H9 (cell line): ENCODE results near the gene SATB2. TPM values are rescaled to one million over a fixed set of nuclear protein-coding genes. Genes with fewer than 3 reads are reported as not detected.

ENCODE experiments used
- DNase-seq: peaks from one replicate; pipeline ENCODE4 v3.0.0-alpha.2; 2017
- H2AFZ ChIP-seq: one replicate; pipeline ENCODE4 v1.6.1; 2013; ENCODE audit warnings: mild to moderate bottlenecking, low read length, control low read depth, moderate library complexity
- H2AK5ac ChIP-seq: 2 replicates; pipeline ENCODE4 v1.6.1; 2013; ENCODE audit warnings: low read length, control low read depth, mixed read lengths; ENCODE audit not compliant: insufficient read length
- H2BK120ac ChIP-seq: one replicate; pipeline ENCODE4 v1.6.1; 2013; ENCODE audit warnings: low read depth, mild to moderate bottlenecking, low read length, control low read depth, inconsistent platforms; ENCODE audit not compliant: poor library complexity, severe bottlenecking
- H2BK12ac ChIP-seq: 2 replicates; pipeline ENCODE4 v1.6.1; 2013; ENCODE audit warnings: low read length, control low read depth, mixed read lengths, low read depth; ENCODE audit not compliant: insufficient read length
- H2BK15ac ChIP-seq: 2 replicates; pipeline ENCODE4 v1.6.1; 2013; ENCODE audit warnings: low read depth, low read length, control low read depth
- H2BK20ac ChIP-seq: one replicate; pipeline ENCODE4 v1.6.1; 2013; ENCODE audit warnings: low read depth, mild to moderate bottlenecking, low read length, control low read depth, inconsistent platforms; ENCODE audit not compliant: poor library complexity, severe bottlenecking
- H2BK5ac ChIP-seq: 2 replicates; pipeline ENCODE4 v1.6.1; 2013; ENCODE audit warnings: low read length, control low read depth, mixed read lengths; ENCODE audit not compliant: insufficient read length
- H3K14ac ChIP-seq: 2 replicates; pipeline ENCODE4 v1.6.1; 2013; ENCODE audit warnings: low read length, control low read depth; ENCODE audit not compliant: insufficient read depth
- H3K18ac ChIP-seq: 2 replicates; pipeline ENCODE4 v1.6.1; 2013; ENCODE audit warnings: low read depth, mild to moderate bottlenecking, mixed read lengths, low read length, control low read depth; ENCODE audit not compliant: insufficient read length
- H3K23ac ChIP-seq: 2 replicates; pipeline ENCODE4 v1.6.1; 2013; ENCODE audit warnings: low read length, control low read depth, mixed read lengths, low read depth; ENCODE audit not compliant: insufficient read length
- H3K23me2 ChIP-seq: 2 replicates; pipeline ENCODE4 v1.6.1; 2013; ENCODE audit warnings: low read depth, mild to moderate bottlenecking, mixed read lengths, low read length, control low read depth; ENCODE audit not compliant: insufficient read length, poor library complexity, severe bottlenecking
- H3K27ac ChIP-seq: 2 replicates; pipeline ENCODE4 v1.5.1; 2013; ENCODE audit warnings: low read length, control low read depth, mixed read lengths, low read depth; ENCODE audit not compliant: insufficient read length
- H3K27me3 ChIP-seq: 2 replicates; pipeline ENCODE4 v1.6.1; 2013; ENCODE audit warnings: low read length, control low read depth, inconsistent platforms; ENCODE audit not compliant: insufficient read depth
- H3K4ac ChIP-seq: 2 replicates; pipeline ENCODE4 v1.6.1; 2013; ENCODE audit warnings: low read depth, mild to moderate bottlenecking, control low read depth, inconsistent platforms, low read length, moderate library complexity
- H3K4me1 ChIP-seq: 2 replicates; pipeline ENCODE4 v1.6.1; 2013; ENCODE audit warnings: low read length, control low read depth, inconsistent platforms; ENCODE audit not compliant: insufficient read depth
- H3K4me2 ChIP-seq: 2 replicates; pipeline ENCODE4 v1.6.1; 2013; ENCODE audit warnings: low read length, control low read depth, mixed read lengths; ENCODE audit not compliant: insufficient read length, insufficient read depth
- H3K56ac ChIP-seq: 2 replicates; pipeline ENCODE4 v1.6.1; 2013; ENCODE audit warnings: low read depth, mild to moderate bottlenecking, mixed read lengths, low read length, control low read depth; ENCODE audit not compliant: insufficient read length
- H3K79me1 ChIP-seq: 2 replicates; pipeline ENCODE4 v1.6.1; 2013; ENCODE audit warnings: low read depth, mild to moderate bottlenecking, moderate library complexity, low read length, control low read depth, inconsistent platforms; ENCODE audit not compliant: insufficient read depth, poor library complexity, severe bottlenecking
- H3K79me2 ChIP-seq: 2 replicates; pipeline ENCODE4 v1.6.1; 2013; ENCODE audit warnings: low read length, control low read depth, inconsistent platforms; ENCODE audit not compliant: insufficient read depth
- H3K9ac ChIP-seq: 2 replicates; pipeline ENCODE4 v1.6.1; 2013; ENCODE audit warnings: low read length, control low read depth, mixed read lengths; ENCODE audit not compliant: insufficient read length; ENCODE audit errors: extremely low read depth
- H3K9me3 ChIP-seq: one replicate; pipeline ENCODE4 v1.6.1; 2013; ENCODE audit warnings: low read depth, low read length, inconsistent platforms; ENCODE audit not compliant: control insufficient read depth
- H3T11ph ChIP-seq: one replicate; pipeline ENCODE4 v1.6.1; 2013; ENCODE audit warnings: mild to moderate bottlenecking, low read length, control low read depth, inconsistent platforms
- H4K20me1 ChIP-seq: one replicate; pipeline ENCODE4 v1.6.1; 2013; ENCODE audit not compliant: control insufficient read depth, insufficient read length, insufficient read depth
- H4K5ac ChIP-seq: 2 replicates; pipeline ENCODE4 v1.6.1; 2013; ENCODE audit warnings: low read depth, mild to moderate bottlenecking, mixed read lengths, low read length, control low read depth; ENCODE audit not compliant: insufficient read length
- H4K8ac ChIP-seq: replicated peaks from 2 replicates; pipeline ENCODE4 v1.6.1; 2013; ENCODE audit warnings: low read length, control low read depth, mixed read lengths, low read depth; ENCODE audit not compliant: insufficient read length
- H4K91ac ChIP-seq: 2 replicates; pipeline ENCODE4 v1.6.1; 2013; ENCODE audit warnings: low read depth, mild to moderate bottlenecking, moderate library complexity, mixed read lengths, low read length, control low read depth; ENCODE audit not compliant: insufficient read length
- H3K27ac Mint-ChIP-seq, 3 experiments: 2 replicates in 2 of 3; 3 replicates in 1 of 3; pipeline ENCODE4 v1.8.0; 2020 to 2021; ENCODE audit warnings: mixed read lengths in 3 of 3, mild to moderate bottlenecking in 1 of 3, moderate library complexity in 1 of 3
- H3K27me3 Mint-ChIP-seq: 2 replicates; pipeline ENCODE4 v1.8.0; 2021; ENCODE audit warnings: low read depth, mild to moderate bottlenecking, moderate library complexity, mixed read lengths
- H3K36me3 Mint-ChIP-seq, 3 experiments: 2 replicates in 2 of 3; 3 replicates in 1 of 3; pipeline ENCODE4 v1.8.0; 2020 to 2021; ENCODE audit warnings: low read depth in 3 of 3, mixed read lengths in 3 of 3; ENCODE audit not compliant: insufficient read depth in 1 of 3
- H3K4me1 Mint-ChIP-seq, 2 experiments: 2 replicates each; pipeline ENCODE4 v1.8.0; 2020; ENCODE audit warnings: mixed read lengths in 2 of 2
- H3K4me3 Mint-ChIP-seq, 2 experiments: 2 replicates in 1 of 2; 3 replicates in 1 of 2; pipeline ENCODE4 v1.8.0; 2020 to 2021; ENCODE audit warnings: mild to moderate bottlenecking in 2 of 2, mixed read lengths in 2 of 2, moderate library complexity in 1 of 2
- H3K9me3 Mint-ChIP-seq, 2 experiments: 2 replicates in 1 of 2; 3 replicates in 1 of 2; pipeline ENCODE4 v1.8.0; 2020; ENCODE audit warnings: mild to moderate bottlenecking in 2 of 2, mixed read lengths in 2 of 2, moderate library complexity in 1 of 2
- WGBS: extraction: QIAGEN DNeasy Blood & Tissue Kit; methylation state at CpG from one replicate; pipeline ENCODE4 v1.1.7; 2013; ENCODE audit warnings: missing lambda C conversion rate, low lambda C conversion rate, mixed read lengths; ENCODE audit not compliant: insufficient read length; ENCODE audit errors: extremely low coverage; 5-methylcytosine and 5-hydroxymethylcytosine counted together
- total RNA-seq: library from RNA; stranded (reverse); gene quantifications from 2 replicates; pipeline ENCODE4 v1.2.1, GENCODE V29; 2021
- TF ChIP-seq, protein P1 (sequence below): fragments of 200-600 bp; sonication (generic); conservative IDR thresholded peaks from 3 replicates; pipeline ENCODE4 v1.8.0; 2021; ENCODE audit warnings: antibody characterized with exemption, mild to moderate bottlenecking

SATB2 gene
- total RNA-seq, 1 experiment from 2014 or later = 23.8 TPM

DNA sequence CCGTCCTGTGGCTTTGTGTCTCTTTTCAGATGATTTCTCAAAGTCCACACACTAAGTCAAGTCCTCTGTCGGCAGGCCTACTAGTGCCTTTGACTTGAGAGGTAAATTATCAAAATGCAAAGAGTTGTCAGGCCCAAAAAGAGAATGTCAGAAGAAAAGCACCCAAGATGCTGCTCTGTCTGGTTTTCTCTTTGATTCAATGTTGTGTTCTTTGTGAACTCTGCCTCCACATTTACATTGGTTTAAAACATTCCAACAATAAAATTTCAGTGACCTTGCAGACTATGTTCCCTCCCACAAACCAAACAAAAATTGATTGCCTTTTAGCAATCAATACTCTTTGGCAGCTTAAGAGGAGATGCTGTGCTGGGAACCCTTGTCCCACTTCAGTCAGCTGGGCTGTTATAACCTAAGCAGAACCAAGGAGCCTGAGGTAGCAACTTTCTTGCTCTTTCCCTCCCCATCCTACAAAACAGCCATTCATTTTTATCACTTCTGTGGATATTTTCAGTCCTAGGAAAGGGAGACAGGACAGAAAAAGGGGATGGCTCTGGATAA is 19.6 kb upstream of the SATB2 start:
- no peak overlapping the region for H2BK15ac ChIP-seq
- H2BK12ac ChIP-seq = no peak overlapping the region
- no peak overlapping the region for H3K27ac Mint-ChIP-seq
- H4K20me1 ChIP-seq = no peaks in the 10 kb centered on the region
- WGBS = no CpG with 5 or more reads among the region's 2 CpGs
- no peak overlapping the region for H3T11ph ChIP-seq
- H3K23ac ChIP-seq = no peak overlapping the region
- no peaks in the 10 kb centered on the region for H3K9me3 Mint-ChIP-seq
- no peaks in the 10 kb centered on the region for H3K79me2 ChIP-seq
- H4K5ac ChIP-seq = no peak overlapping the region
- DNase-seq = no peak
- H3K79me1 ChIP-seq = no peaks in the 10 kb centered on the region
- no peak overlapping the region for H2AK5ac ChIP-seq
- H2AFZ ChIP-seq = no peak overlapping the region
- no peak overlapping the region for H3K4me2 ChIP-seq
- no peak overlapping the region for H3K56ac ChIP-seq
- H2BK20ac ChIP-seq = no peak overlapping the region
- no peak overlapping the region for H2BK5ac ChIP-seq
- no peaks in the 10 kb centered on the region for H3K27me3 ChIP-seq
- no peaks in the 10 kb centered on the region for H3K9me3 ChIP-seq
- no peak overlapping the region for H3K18ac ChIP-seq
- no peaks in the 10 kb centered on the region for H3K4me1 Mint-ChIP-seq
- H3K27me3 Mint-ChIP-seq = peaks cover 24% of the 10 kb centered on the region
- H3K9ac ChIP-seq = no peak overlapping the region
- no peak overlapping the region for H3K14ac ChIP-seq
- no peaks in the 10 kb centered on the region for H3K36me3 Mint-ChIP-seq
- H4K91ac ChIP-seq = no peak overlapping the region
- H3K23me2 ChIP-seq = no peaks in the 10 kb centered on the region
- TF ChIP-seq, protein P1, sequence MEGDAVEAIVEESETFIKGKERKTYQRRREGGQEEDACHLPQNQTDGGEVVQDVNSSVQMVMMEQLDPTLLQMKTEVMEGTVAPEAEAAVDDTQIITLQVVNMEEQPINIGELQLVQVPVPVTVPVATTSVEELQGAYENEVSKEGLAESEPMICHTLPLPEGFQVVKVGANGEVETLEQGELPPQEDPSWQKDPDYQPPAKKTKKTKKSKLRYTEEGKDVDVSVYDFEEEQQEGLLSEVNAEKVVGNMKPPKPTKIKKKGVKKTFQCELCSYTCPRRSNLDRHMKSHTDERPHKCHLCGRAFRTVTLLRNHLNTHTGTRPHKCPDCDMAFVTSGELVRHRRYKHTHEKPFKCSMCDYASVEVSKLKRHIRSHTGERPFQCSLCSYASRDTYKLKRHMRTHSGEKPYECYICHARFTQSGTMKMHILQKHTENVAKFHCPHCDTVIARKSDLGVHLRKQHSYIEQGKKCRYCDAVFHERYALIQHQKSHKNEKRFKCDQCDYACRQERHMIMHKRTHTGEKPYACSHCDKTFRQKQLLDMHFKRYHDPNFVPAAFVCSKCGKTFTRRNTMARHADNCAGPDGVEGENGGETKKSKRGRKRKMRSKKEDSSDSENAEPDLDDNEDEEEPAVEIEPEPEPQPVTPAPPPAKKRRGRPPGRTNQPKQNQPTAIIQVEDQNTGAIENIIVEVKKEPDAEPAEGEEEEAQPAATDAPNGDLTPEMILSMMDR = no peak
- no peak overlapping the region for H3K27ac ChIP-seq
- H3K4me3 Mint-ChIP-seq = no peak overlapping the region
- no peaks in the 10 kb centered on the region for H3K4me1 ChIP-seq
- H2BK120ac ChIP-seq = no peak overlapping the region
- no peak overlapping the region for H3K4ac ChIP-seq
- H4K8ac ChIP-seq = no peak overlapping the region
